Trophoblast cell (in vitro differentiated cells and primary cell): ENCODE results near the gene SUN2.

ENCODE experiments used
- DNase-seq, 2 donors: peaks; one replicate each; pipeline ENCODE4 v3.0.0-alpha.2; 2016
- H2AFZ ChIP-seq: 2 replicates; pipeline ENCODE4 v1.6.1; 2013; ENCODE audit warnings: low read length, moderate library complexity, mild to moderate bottlenecking; ENCODE audit not compliant: insufficient read depth, poor library complexity
- H2AK5ac ChIP-seq: 2 replicates; pipeline ENCODE4 v1.6.1; 2013; ENCODE audit warnings: mild to moderate bottlenecking, low read length
- H2BK120ac ChIP-seq: 2 replicates; pipeline ENCODE4 v1.6.1; 2013; ENCODE audit warnings: low read length, mild to moderate bottlenecking, moderate library complexity; ENCODE audit not compliant: insufficient read depth, poor library complexity
- H2BK12ac ChIP-seq: 2 replicates; pipeline ENCODE4 v1.6.1; 2013; ENCODE audit warnings: mild to moderate bottlenecking, low read length, moderate library complexity
- H2BK5ac ChIP-seq: 2 replicates; pipeline ENCODE4 v1.6.1; 2013; ENCODE audit warnings: low read length, low read depth, moderate library complexity, mild to moderate bottlenecking; ENCODE audit not compliant: poor library complexity
- H3K14ac ChIP-seq: 2 replicates; pipeline ENCODE4 v1.6.1; 2013; ENCODE audit warnings: mild to moderate bottlenecking, low read length
- H3K18ac ChIP-seq: 2 replicates; pipeline ENCODE4 v1.6.1; 2013; ENCODE audit warnings: mild to moderate bottlenecking, low read length
- H3K23ac ChIP-seq: 2 replicates; pipeline ENCODE4 v1.6.1; 2013; ENCODE audit warnings: low read length
- H3K27ac ChIP-seq: 2 replicates; pipeline ENCODE4 v1.5.1; 2013; ENCODE audit warnings: low read depth, mild to moderate bottlenecking, inconsistent platforms, low read length, moderate library complexity
- H3K27me3 ChIP-seq: 2 replicates; pipeline ENCODE4 v1.6.1; 2013; ENCODE audit warnings: inconsistent platforms, mild to moderate bottlenecking, low read length, moderate library complexity; ENCODE audit not compliant: insufficient read depth
- H3K36me3 ChIP-seq, 2 experiments: 1 replicate in 1 of 2; 2 replicates in 1 of 2; pipeline ENCODE4 v1.6.1; 2013; ENCODE audit warnings: low read length in 2 of 2, mild to moderate bottlenecking in 2 of 2, moderate library complexity in 1 of 2; ENCODE audit not compliant: insufficient read depth in 2 of 2, control insufficient read depth in 1 of 2
- H3K4ac ChIP-seq: 2 replicates; pipeline ENCODE4 v1.6.1; 2013; ENCODE audit warnings: low read depth, mild to moderate bottlenecking, low read length, moderate library complexity
- H3K4me1 ChIP-seq, 2 experiments: 1 replicate in 1 of 2; 2 replicates in 1 of 2; pipeline ENCODE4 v1.6.1; 2013; ENCODE audit warnings: low read length in 2 of 2, mild to moderate bottlenecking in 2 of 2, moderate library complexity in 1 of 2; ENCODE audit not compliant: insufficient read depth in 2 of 2, control insufficient read depth in 1 of 2
- H3K4me2 ChIP-seq: 2 replicates; pipeline ENCODE4 v1.6.1; 2013; ENCODE audit warnings: inconsistent platforms, mild to moderate bottlenecking, low read length, moderate library complexity
- H3K4me3 ChIP-seq: 2 replicates; pipeline ENCODE4 v1.5.1; 2013; ENCODE audit warnings: mild to moderate bottlenecking, low read depth, low read length, inconsistent platforms
- H3K79me1 ChIP-seq: one replicate; pipeline ENCODE4 v1.6.1; 2013; ENCODE audit warnings: low read length
- H3K79me2 ChIP-seq: 2 replicates; pipeline ENCODE4 v1.6.1; 2013; ENCODE audit warnings: low read length, mild to moderate bottlenecking; ENCODE audit not compliant: control insufficient read depth, insufficient read depth, poor library complexity
- H3K9ac ChIP-seq: 2 replicates; pipeline ENCODE4 v1.6.1; 2013; ENCODE audit warnings: mild to moderate bottlenecking, low read length
- H3K9me3 ChIP-seq: 2 replicates; pipeline ENCODE4 v1.6.1; 2013; ENCODE audit warnings: low read depth, mild to moderate bottlenecking, control low read depth, inconsistent platforms, low read length; ENCODE audit not compliant: insufficient read depth
- H4K12ac ChIP-seq: 2 replicates; pipeline ENCODE4 v1.6.1; 2013; ENCODE audit warnings: low read depth, mild to moderate bottlenecking, low read length, moderate library complexity
- H4K8ac ChIP-seq: 2 replicates; pipeline ENCODE4 v1.6.1; 2013; ENCODE audit warnings: low read depth, mild to moderate bottlenecking, low read length, moderate library complexity
- H4K91ac ChIP-seq: one replicate; pipeline ENCODE4 v1.6.1; 2013; ENCODE audit warnings: low read depth, mild to moderate bottlenecking, low read length, moderate library complexity
- WGBS: extraction: QIAGEN DNeasy Blood & Tissue Kit; methylation state at CpG from one replicate; pipeline ENCODE4 v1.1.7; 2013; ENCODE audit warnings: missing lambda C conversion rate; ENCODE audit not compliant: insufficient read length, insufficient coverage; ENCODE audit errors: extremely low coverage; 5-methylcytosine and 5-hydroxymethylcytosine counted together

SUN2 gene

GRCh38 chr22:38773363-38773946 lies 17.7 kb upstream of the SUN2 start:
- Histone ChIP-seq H2BK5ac (no peak overlapping the region), H3K4me1 (no peaks in the 10 kb centered on the region), H2AFZ (no peak overlapping the region), H3K4ac (no peak overlapping the region), H3K36me3 (no peaks in the 10 kb centered on the region), H3K9me3 (no peaks in the 10 kb centered on the region), H2BK12ac (no peak overlapping the region), H3K14ac (no peak overlapping the region), H2BK120ac (no peak overlapping the region), H3K79me1 (no peaks in the 10 kb centered on the region), H3K4me2 (no peak overlapping the region), H3K23ac (no peak overlapping the region), H3K27me3 (no peaks in the 10 kb centered on the region), H3K79me2 (no peaks in the 10 kb centered on the region), H3K4me3 (no peak overlapping the region), H3K9ac (no peak overlapping the region), H3K27ac (no peak overlapping the region), H4K12ac (no peak overlapping the region), H4K8ac (no peak overlapping the region), H2AK5ac (no peak overlapping the region), H3K18ac (no peak overlapping the region), H4K91ac (no peak overlapping the region)
- no peak for DNase-seq
- WGBS, result no CpG with 5 or more reads among the region's 4 CpGs

DNA sequence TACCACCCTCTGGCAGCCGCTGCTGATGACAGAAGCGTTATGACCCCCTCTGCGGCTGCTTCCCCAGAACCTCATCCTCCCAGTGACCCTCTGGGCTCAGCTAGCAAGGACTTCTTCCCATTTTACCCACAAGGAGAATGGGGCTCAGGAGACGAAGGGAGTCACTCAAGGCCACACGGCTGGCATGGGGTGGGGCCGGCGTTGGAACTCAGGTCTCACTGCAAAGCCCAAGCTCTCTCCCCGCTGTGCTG lies 16.8 kb upstream of the SUN2 start:
- Histone ChIP-seq H4K12ac (no peak overlapping the region), H4K91ac (no peak overlapping the region), H3K14ac (no peak overlapping the region), H3K9me3 (no peaks in the 10 kb centered on the region), H2BK120ac (no peak overlapping the region), H3K18ac (no peak overlapping the region), H3K79me2 (no peaks in the 10 kb centered on the region), H3K4me2 (no peak overlapping the region), H2BK12ac (no peak overlapping the region), H3K27me3 (no peaks in the 10 kb centered on the region), H4K8ac (no peak overlapping the region), H2BK5ac (no peak overlapping the region), H3K4me1 (no peaks in the 10 kb centered on the region), H3K9ac (no peak overlapping the region), H3K79me1 (no peaks in the 10 kb centered on the region), H2AK5ac (no peak overlapping the region), H3K23ac (no peak overlapping the region), H3K4ac (no peak overlapping the region), H2AFZ (no peak overlapping the region), H3K36me3 (no peaks in the 10 kb centered on the region), H3K4me3 (no peak overlapping the region), H3K27ac (no peak overlapping the region)
- WGBS, result no CpG with 5 or more reads among the region's 8 CpGs
- DNase-seq, result no peak

DNA sequence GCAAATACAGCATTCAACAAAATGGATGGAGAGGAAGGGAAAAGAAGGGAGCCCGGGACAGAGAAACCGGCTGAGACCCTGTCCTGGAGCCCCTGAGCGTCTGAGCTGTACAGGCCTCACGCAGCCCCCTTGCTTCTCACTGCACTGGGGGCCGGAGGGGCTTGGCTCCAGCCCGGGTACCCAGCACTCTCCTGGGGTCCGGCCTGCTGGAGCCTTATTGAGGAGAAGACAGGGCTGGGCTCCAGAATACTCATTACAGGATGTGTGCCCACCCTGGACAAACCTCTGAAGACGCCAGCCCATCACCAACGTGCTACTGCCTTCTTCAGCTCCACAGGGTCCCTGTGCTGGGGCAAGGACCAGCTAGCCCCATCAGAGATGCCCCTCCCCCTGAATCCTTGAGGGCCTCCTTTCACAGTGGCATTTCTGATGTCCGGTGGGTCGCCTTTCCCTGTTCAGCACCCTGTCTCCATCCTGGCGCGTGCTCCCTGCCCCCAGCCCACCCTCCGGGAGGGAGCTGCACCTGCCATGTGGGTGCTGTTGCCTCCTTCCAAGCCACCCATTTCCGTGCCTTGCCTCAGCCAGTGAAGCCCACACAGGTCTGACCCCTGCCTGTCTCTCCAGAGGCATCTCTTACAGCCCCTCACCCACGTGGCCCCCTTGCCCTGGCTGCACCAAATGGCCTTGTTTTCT lies 14.6 kb upstream of the SUN2 start:
- H3K18ac ChIP-seq, result no peak overlapping the region
- H2BK120ac ChIP-seq, result no peak overlapping the region
- H3K79me1 ChIP-seq, result no peaks in the 10 kb centered on the region
- no peak overlapping the region for H3K27ac ChIP-seq
- H3K9me3 ChIP-seq, result no peaks in the 10 kb centered on the region
- no peak overlapping the region for H2AFZ ChIP-seq
- H3K4me2 ChIP-seq, result no peak overlapping the region
- H3K79me2 ChIP-seq, result no peaks in the 10 kb centered on the region
- no peak overlapping the region for H2BK5ac ChIP-seq
- H2AK5ac ChIP-seq, result no peak overlapping the region
- no peak overlapping the region for H4K8ac ChIP-seq
- no peaks in the 10 kb centered on the region for H3K27me3 ChIP-seq
- DNase-seq, result no peak
- no peak overlapping the region for H4K12ac ChIP-seq
- H2BK12ac ChIP-seq, result no peak overlapping the region
- no peak overlapping the region for H4K91ac ChIP-seq
- H3K4ac ChIP-seq, result no peak overlapping the region
- no peak overlapping the region for H3K14ac ChIP-seq
- no peak overlapping the region for H3K23ac ChIP-seq
- H3K36me3 ChIP-seq, result no peaks in the 10 kb centered on the region
- no peak overlapping the region for H3K4me3 ChIP-seq
- no peak overlapping the region for H3K9ac ChIP-seq
- H3K4me1 ChIP-seq, result no peaks in the 10 kb centered on the region
- WGBS, result no CpG with 5 or more reads among the region's 16 CpGs

DNA sequence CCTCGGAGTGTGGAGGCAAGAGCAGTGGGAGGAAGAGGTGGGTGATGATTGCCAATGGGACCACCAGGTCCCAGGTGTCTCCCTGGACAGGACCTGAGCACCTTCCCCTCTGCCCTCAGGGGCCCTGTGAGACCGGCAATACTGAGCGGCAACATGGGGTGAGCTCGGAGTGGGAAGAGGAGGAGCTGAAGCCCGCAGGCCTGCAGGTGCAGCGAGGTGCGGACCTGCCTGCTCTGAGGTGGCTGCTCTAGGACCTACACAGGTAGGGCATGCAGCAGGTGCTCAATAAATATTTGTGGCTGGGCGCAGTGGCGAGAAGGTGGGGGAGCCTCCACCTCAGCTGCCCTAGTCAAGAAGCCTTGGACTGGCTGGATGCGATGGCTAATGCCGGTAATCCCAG lies 12.2 kb upstream of the SUN2 start:
- no peaks in the 10 kb centered on the region for H3K79me2 ChIP-seq
- no peak overlapping the region for H3K23ac ChIP-seq

More for the DNA sequence above, 12.2 kb upstream of the SUN2 start:
- H4K8ac ChIP-seq, result no peak overlapping the region
- H3K9ac ChIP-seq, result no peak overlapping the region
- no peak overlapping the region for H2BK120ac ChIP-seq
- no peak overlapping the region for H3K27ac ChIP-seq
- H3K4ac ChIP-seq, result no peak overlapping the region
- no peak overlapping the region for H4K91ac ChIP-seq
- no peaks in the 10 kb centered on the region for H3K36me3 ChIP-seq
- H2BK12ac ChIP-seq, result no peak overlapping the region
- no peaks in the 10 kb centered on the region for H3K27me3 ChIP-seq
- no peak overlapping the region for H4K12ac ChIP-seq
- H2AK5ac ChIP-seq, result no peak overlapping the region
- H3K4me2 ChIP-seq, result no peak overlapping the region
- H2AFZ ChIP-seq, result no peak overlapping the region
- no peaks in the 10 kb centered on the region for H3K79me1 ChIP-seq
- no peaks in the 10 kb centered on the region for H3K4me1 ChIP-seq
- no peak overlapping the region for H3K14ac ChIP-seq
- DNase-seq, result no peak
- no CpG with 5 or more reads among the region's 11 CpGs for WGBS
- H2BK5ac ChIP-seq, result no peak overlapping the region
- H3K4me3 ChIP-seq, result no peak overlapping the region
- no peak overlapping the region for H3K18ac ChIP-seq
- H3K9me3 ChIP-seq, result no peaks in the 10 kb centered on the region
